GM19193 (cell line): ENCODE data around the gene CAPRIN1.

Experiments
- POLR2A ChIP-seq: IDR thresholded peaks from 4 replicates; pipeline ENCODE4 v1.6.1; 2011; ENCODE audit not compliant: insufficient read depth, insufficient read length; ENCODE audit errors: extremely low read depth

Gene CAPRIN1

DNA sequence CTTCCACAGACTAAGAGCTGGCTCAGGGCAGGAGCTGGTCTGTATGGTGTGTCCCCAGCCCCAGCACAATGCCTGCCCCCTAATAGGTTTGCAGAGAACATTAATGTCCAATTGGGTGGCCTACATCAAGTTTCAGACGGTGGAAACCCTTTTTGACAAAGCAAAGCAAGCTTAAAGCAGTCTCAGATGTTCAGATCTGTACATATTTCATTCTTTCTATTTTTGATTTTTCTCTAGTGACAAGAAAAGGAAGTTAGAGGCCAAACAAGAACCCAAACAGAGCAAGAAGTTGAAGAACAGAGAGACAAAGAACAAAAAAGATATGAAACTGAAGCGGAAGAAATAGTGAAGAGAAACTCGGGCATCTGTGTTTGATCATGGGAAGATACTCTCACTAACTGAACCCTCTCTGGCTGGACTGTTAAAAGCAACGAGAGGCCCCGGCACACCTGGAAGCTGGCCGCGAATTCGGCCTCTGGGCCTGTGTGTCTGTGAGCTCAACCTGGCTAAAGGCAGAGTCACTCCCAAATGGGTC is 94.4 kb downstream of the CAPRIN1 start:
- no peak for TF ChIP-seq POLR2A

DNA sequence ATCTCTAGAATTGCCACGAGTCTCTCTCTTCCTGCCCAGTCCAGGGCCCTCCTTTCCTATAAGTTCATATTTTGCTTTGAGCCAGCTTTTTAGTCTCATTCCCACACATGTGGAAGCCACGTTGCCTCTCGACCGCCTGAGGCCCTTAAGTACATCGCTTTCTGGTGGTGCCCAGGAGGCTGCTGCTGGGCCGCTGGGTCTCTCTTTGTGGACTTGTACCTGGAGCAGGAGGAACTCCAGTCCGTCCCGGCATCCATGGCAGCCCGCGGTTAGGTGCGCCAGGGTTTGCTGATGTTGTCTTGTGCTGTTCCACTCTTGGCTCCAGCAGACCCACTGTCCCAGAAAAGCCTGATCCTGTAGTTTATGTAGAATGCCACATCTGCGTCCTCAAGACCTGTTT is 94.9 kb downstream of the CAPRIN1 start:
- no peak for TF ChIP-seq POLR2A

DNA sequence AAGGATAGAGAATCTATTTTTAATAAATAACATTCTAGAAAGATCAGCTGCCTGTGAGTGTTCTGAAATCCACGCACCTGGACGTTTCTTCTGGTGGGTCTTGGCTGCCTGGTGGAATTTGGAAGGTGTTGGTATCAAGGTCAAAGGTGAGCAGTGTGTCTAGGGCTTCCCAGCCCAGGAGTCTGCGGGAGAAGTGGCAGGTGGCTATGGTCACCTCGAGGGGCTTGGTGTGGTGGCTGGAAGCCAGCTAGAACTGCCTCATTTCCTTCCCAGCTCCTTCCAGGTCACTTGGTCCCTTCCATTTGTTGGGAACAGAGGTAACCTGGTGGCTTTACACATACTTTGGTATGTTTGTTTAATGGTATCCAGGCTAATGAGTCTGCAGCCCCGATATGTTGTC is 95.3 kb downstream of the CAPRIN1 start:
- no peak for TF ChIP-seq POLR2A

DNA sequence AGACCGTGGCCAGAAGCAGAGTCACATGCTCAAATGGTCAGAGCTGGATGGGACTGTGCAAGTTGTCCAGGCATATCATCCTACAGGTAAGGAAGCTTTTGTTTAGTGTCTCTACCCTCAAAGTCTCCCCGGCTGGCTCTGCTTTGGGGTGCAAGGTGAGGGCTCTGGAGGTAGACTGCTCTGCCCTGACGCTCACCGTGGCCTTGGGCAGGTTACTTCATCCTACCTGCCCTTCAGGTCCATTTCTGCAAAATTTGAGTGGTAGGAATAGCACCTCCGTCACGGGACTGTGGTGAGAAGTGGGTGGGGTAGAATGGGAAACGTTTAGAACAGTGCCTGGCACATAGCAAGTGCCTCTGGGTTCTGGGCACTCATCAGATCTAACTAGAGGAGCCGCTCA is 96.0 kb downstream of the CAPRIN1 start:
- TF ChIP-seq POLR2A: no peak

DNA sequence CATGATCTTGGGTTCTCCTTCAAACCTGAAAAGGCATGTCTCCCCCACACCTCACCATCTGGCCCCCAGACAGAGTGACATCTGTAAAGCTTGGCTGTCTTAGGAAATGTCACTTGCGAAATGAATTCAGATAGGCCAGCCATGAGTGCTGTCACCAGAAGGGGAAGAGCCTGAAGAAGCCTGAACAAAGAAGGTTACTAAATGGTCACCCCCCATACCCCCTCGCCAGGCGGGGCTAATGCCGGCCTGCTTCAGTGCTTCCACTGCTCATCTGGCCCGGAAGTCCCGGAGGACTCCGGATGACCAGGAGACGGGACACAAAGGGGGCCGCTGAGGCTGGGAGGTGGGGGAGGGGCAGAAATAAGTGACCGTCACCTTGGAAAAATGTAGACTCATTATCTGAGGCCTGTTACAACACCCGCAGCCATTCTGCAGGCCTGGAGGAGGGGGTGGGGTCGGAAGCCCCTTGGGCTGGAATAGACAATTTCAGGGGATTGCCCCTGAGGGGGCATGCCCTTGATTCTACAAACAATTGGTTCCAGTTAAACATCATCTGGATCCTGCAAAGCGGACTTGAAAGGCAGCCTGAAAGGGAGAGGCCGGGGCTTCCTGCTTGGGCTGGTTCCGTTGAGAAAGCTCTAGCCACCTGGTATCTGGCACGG is 97.1 kb downstream of the CAPRIN1 start:
- TF ChIP-seq POLR2A: no peak

DNA sequence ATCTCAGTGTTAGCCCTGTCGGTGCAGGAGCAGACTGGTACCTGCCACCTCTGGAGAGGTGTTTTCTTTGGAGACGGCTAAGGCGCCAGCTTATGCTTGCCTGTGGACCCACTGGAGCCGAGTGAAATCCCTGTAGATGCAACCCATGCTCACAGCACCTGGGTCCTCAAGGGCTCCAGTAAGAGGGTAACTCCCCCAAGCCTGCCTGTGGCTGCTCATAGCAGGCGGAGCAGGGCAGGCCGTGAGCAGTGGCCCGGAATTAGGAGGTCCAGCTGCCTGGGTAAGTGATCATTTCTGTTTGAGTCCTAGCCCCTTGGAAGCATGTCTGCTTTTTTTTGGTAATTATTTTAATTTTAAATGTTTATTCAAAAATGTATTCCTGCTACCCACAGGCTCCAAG is 97.7 kb downstream of the CAPRIN1 start:
- TF ChIP-seq POLR2A: no peak

DNA sequence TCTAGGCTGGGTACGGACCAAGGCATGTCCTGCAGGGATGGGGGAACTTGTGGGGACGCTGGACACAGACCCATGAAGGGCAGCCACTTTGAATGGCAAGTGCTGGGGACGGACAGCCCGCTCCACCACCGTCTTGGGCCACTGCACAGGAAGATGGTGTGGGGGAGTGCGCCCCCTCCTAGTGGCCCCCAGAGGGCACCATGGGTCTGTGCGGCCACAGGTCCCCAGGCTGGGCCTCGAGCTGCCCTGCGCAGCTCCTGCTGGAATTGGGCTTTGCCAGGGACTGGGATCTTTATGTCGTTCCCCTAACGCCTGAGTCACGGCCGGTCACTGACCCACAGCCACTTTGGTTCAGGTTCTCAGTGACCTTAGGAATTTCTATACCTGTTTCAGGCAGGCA is 98.3 kb downstream of the CAPRIN1 start:
- no peak for TF ChIP-seq POLR2A

DNA sequence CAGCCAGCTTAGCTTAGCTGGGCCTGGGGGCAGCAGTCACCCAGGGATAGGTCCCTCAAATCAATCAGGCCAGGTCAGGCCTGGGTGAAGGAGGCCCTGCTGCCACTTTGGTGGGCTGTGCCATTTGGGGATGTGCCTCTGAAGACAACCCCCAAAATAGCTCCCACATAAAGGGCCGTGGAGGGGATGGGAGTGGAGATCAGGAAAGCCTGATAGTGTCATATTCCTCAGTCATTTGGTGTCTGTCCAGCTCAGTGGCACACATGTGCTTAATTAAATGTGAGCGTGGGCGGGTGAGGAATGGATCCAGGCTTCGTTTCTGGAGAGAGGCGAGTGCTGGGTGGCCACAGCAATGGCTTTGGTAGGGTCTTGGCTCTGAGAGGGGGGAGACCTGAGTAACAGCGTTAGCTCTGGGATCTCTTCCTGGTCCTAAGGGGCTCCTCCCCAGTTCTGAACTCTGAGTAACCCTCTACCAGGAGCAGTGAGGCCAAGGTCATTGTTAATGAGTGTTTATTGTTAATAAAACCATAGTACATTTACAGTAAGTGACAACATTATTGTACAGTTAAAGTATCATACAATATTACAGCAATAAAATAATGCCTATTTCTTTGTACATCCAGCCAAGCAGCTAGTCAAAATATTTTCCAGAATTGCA is 99.1 kb downstream of the CAPRIN1 start:
- no peak for TF ChIP-seq POLR2A
